A204.1 (cell line): ENCODE data around the gene SPRED2.
"Not testable (repeated sequence)": the region's sequence is repeated elsewhere in the genome, so short reads cannot be mapped to it uniquely, and the experiment has no call there.

Experiments
- FAIRE-seq: peaks from 2 replicates; lab custom pipeline; 2012; peaks lifted over from hg19 to GRCh38; lab: Jason Lieb, UNC

SPRED2 gene

GRCh38 chr2:65340898-65341681 lies 91.3 kb downstream of the SPRED2 start:
- FAIRE-seq = no peak

DNA sequence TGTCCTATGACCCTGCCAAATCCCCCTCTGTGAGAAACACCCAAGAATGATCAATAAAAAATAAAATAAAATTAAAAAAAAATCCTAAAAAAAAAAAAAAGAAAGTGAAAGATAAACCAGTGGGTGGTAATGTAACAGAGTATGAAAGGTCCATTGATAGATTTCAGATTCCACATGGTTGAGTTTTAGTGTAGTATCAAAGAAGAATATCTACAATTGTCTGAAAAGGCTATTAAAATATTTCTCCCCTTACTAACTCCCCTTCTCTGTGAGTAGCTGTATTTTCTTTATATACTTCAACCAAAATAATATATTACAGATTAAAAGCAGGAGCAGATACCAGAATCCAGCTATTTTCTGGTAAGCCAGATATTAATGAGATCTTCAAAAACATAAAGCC lies 92.8 kb downstream of the SPRED2 start:
- FAIRE-seq = no peak

DNA sequence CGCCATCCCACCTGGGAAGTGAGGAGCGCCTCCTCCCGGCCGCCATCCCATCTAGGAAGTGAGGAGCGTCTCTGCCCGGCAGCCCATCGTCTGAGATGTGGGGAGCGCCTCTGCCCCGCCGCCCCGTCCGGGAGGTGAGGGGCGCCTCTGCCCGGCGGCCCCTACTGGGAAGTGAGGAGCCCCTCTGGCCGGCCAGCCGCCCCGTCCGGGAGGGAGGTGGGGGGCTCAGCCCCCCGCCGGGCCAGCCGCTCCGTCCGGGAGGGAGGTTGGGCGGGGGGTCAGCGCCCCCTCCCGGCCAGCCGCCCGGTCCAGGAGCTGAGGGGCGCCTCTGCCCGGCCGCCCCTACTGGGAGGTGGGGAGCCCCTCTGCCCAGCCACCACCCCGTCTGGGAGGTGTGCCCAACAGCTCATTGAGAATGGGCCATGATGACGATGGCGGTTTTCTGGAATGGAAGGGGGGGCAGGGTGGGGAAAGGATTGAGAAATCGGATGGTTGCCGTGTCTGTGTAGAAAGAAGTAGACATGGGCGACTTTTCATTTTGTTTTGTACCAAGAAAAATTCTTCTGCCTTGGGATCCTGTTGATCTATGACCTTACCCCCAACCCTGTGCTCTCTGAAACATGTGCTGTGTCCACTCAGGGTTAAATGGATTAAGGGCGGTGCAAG lies 93.4 kb downstream of the SPRED2 start:
- FAIRE-seq = not testable (repeated sequence)

DNA sequence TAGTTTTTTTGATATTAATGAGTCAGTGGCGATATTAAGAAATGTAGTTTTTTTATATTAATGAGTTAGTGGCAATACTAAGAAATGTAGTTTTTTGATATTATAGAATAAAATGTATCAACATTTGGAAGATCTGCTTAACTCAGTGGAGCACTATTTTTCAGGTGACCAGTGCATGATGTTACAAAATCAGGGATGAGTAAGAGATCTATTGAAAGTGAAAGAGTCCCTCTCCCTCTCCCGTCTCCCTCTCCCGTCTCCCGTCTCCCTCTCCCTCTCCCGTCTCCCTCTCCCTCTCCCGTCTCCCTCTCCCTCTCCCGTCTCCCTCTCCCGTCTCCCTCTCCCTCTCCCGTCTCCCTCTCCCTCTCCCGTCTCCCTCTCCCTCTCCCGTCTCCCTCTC lies 94.5 kb downstream of the SPRED2 start:
- not testable (repeated sequence) for FAIRE-seq

GRCh38 chr2:65334714-65335113 lies 97.7 kb downstream of the SPRED2 start:
- FAIRE-seq = no peak

GRCh38 chr2:65331336-65332025 lies 100.9 kb downstream of the SPRED2 start:
- no peak for FAIRE-seq

DNA sequence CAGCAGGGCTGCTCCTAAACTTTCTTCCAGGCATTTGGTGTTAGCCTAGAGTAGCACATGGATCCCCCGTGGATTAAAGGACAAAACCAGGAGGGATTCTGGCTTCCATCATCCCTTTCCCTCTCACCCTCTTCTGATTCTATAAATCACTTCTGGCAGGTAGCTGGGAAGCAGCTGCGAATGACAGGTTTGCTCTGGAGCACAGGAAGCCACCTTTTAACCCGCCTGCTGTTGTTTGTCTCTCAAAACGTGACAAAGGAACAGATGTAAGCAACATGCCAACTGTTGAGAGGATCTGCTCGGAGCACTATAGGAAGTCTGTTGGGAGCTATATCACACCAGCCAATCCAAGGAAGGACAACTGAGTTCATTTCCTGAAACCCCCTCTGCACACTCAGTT lies 102.9 kb downstream of the SPRED2 start:
- no peak for FAIRE-seq

DNA sequence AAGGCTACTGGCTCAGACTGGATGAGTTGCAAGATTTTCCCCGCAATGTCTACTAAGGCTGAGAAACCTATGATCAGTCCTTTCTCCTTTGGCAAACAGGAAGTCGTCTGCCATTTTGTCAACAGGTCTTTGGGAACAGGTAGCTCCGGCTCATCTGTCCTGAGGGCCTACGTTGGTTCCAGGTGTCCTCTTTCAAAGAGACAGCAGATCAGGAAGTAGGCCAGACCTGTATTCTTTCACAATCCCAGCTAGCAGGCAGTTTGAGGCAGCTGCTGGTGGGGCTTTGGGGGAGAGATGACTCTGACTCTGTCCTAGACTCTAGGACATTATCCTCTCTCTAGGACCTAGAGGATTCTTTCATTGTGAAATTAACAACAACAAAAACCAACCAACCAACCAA lies 106.1 kb downstream of the SPRED2 start:
- no peak for FAIRE-seq

DNA sequence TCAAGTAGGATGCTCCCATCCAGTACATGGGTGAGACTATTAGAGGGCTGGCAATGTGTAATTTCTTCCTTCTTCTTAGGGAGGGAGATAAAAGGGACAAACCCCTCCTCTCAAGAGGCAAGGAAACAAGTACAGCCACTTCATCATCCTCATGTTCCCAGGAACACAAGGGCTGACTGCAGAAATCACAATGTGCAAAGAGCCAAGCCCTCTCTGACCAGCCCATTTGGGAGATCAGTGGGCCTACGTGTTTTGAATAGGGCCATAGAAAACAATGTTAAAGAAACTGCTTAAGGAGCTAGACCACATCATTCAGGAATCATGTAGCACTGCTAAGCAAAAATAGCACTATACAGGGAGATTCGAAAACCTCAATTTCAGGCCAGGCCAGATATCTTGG lies 107.3 kb downstream of the SPRED2 start:
- FAIRE-seq = no peak

GRCh38 chr2:65320946-65321345 lies 111.5 kb downstream of the SPRED2 start:
- FAIRE-seq = no peak

- no peak for FAIRE-seq
Measured at GRCh38 chr2:65320042-65320725, 112.2 kb downstream of the SPRED2 start.

DNA sequence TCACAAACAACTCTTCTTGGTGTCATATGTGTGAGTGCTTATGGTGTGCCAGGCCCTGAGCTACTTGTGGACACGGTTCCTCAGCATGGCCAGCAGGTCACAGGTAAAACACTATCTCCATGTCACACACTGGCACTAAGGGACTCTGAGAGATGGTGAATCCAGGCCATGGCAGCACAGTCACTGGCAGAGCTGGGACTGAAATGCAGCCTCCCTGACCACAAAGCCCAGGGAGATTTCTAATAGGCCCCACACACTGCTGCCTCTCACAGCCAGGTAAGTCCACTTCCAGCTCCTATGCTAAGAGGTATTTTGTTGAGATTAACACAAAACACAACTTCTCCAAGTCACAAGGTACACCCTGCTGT lies 112.7 kb downstream of the SPRED2 start:
- no peak for FAIRE-seq

- FAIRE-seq = no peak
Measured at GRCh38 chr2:65319072-65319673, 113.2 kb downstream of the SPRED2 start.

- no peak for FAIRE-seq
Measured at GRCh38 chr2:65317841-65318240, 114.6 kb downstream of the SPRED2 start.

DNA sequence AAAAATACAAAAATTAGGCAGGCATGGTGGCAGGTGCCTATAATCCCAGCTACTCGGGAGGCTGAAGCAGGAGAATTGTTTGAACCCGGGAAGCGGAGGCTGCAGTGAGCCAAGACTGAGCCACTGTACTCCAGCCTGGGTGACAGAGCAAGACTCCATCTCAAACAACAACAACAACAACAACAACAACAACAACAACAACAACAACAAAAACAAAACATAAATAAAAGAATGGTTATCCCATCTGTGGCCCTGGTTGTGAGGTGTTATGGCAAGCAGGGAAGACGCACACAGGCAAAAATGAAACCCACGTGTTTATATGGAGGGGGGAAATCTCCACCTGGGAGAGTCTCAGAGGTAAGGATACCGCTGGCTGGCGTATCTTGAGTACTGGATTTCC lies 115.0 kb downstream of the SPRED2 start:
- FAIRE-seq = not testable (repeated sequence)

DNA sequence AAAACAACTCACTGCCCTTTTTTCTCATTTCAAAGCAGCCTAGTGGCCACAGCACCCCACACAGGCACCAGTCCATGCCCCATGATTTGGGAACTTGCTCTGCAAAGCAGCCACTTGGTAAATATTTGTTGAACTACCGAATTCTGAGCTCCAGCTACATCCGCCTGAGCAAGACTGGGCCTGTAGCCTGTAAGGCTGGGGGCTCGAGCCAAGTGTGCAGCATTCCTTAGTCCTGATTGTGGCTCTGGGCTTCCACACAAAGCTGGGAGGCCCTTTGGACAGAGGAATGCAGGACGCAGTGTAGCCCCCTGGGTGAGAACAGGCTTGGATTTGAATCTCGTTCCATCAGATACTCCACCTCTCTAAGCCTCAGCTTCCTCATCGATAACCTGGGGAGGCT lies 116.3 kb downstream of the SPRED2 start:
- no peak for FAIRE-seq

GRCh38 chr2:65314801-65315441 lies 117.5 kb downstream of the SPRED2 start:
- FAIRE-seq = no peak

GRCh38 chr2:65313954-65314256 lies 118.5 kb downstream of the SPRED2 start:
- FAIRE-seq = no peak

- FAIRE-seq = no peak
Measured at GRCh38 chr2:65313126-65313953, 119.1 kb downstream of the SPRED2 start.

- no peak for FAIRE-seq
Measured at GRCh38 chr2:65311596-65311995, 120.8 kb downstream of the SPRED2 start.

DNA sequence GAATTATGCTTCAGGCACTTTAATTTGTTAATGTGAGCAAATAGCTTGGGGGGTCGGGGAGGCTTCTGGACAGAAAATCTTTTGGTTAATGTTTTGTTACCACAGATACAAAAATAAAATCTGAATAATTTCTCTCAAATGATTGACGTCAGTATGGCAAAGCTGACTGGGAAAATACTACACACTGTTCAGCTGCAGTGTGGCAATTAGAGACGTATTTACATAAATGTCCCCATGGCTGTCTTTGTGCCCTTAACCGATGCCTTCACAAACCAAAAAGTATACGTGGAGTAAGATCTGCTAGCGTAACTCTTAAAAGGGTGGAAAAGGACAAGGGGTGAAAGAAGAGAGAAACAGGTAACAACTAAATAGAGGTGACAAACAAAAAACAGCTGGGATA lies 121.3 kb downstream of the SPRED2 start:
- FAIRE-seq = no peak
